H1 (cell line): ENCODE data around the gene TASP1. TPM values are rescaled to one million over a fixed set of nuclear protein-coding genes. Genes with fewer than 3 reads are reported as not detected.

Source experiments
- CTCF ChIA-PET: fragments of 300-600 bp; sonication (Branson Sonifier 250); formaldehyde crosslinking; loops from one replicate; lab custom pipeline; 2021; ENCODE audit not compliant: partially characterized antibody; lab: Charles Lee
- POLR2A ChIA-PET: fragments of 300-600 bp; sonication (Branson Sonifier 250); formaldehyde crosslinking; loops from one replicate; lab custom pipeline; 2021; ENCODE audit warnings: inconsistent platforms; ENCODE audit not compliant: partially characterized antibody; lab: Charles Lee
- DNase-seq, 2 experiments: peaks; one replicate each; pipeline versions ENCODE4 v3.0.0 to v3.0.0-alpha.2; 2010 to 2022; ENCODE audit warnings: low spot score in 2 of 2, low read depth in 1 of 2, mixed read lengths in 1 of 2
- FAIRE-seq: peaks from 2 replicates; lab custom pipeline; 2011; peaks lifted over from hg19 to GRCh38; lab: Jason Lieb, UNC
- H2AFZ ChIP-seq: 2 replicates; pipeline ENCODE4 v1.8.1; 2012; ENCODE audit warnings: low read length, inconsistent platforms
- H2AK5ac ChIP-seq: 2 replicates; pipeline ENCODE4 v1.6.1; 2013; ENCODE audit warnings: low read depth, low read length
- H2BK120ac ChIP-seq: replicated peaks from 2 replicates; pipeline ENCODE3; 2013; ENCODE audit warnings: low read depth, low read length, inconsistent platforms
- H2BK12ac ChIP-seq: 2 replicates; pipeline ENCODE4 v1.6.1; 2013; ENCODE audit warnings: low read depth, low read length
- H2BK15ac ChIP-seq: 2 replicates; pipeline ENCODE4 v1.6.1; 2013; ENCODE audit warnings: low read length
- H2BK20ac ChIP-seq: 2 replicates; pipeline ENCODE4 v1.6.1; 2013; ENCODE audit warnings: low read length
- H2BK5ac ChIP-seq: 2 replicates; pipeline ENCODE4 v1.6.1; 2013; ENCODE audit warnings: low read depth, low read length
- H3K14ac ChIP-seq: 2 replicates; pipeline ENCODE4 v1.6.1; 2013; ENCODE audit warnings: inconsistent platforms; ENCODE audit not compliant: insufficient read length
- H3K18ac ChIP-seq: 2 replicates; pipeline ENCODE4 v1.6.1; 2013; ENCODE audit warnings: low read length; ENCODE audit errors: extremely low read depth
- H3K23ac ChIP-seq: 2 replicates; pipeline ENCODE4 v1.6.1; 2013; ENCODE audit warnings: inconsistent platforms; ENCODE audit not compliant: insufficient read length
- H3K23me2 ChIP-seq: 2 replicates; pipeline ENCODE4 v1.6.1; 2013; ENCODE audit warnings: low read depth, low read length
- H3K27ac ChIP-seq: 2 replicates; pipeline ENCODE4 v1.6.1; 2011; ENCODE audit warnings: low read depth, low read length, inconsistent platforms
- H3K27me3 ChIP-seq, 4 experiments: replicated peaks in 1 of 4; 1 replicate in 1 of 4; 2 replicates in 3 of 4; pipeline versions ENCODE4 v1.6.1 to v1.8.1; 2011 to 2013; ENCODE audit warnings: low read length in 3 of 4, mild to moderate bottlenecking in 3 of 4, inconsistent platforms in 2 of 4, mixed read lengths in 2 of 4, moderate library complexity in 1 of 4; ENCODE audit not compliant: control insufficient read depth in 3 of 4, insufficient read depth in 3 of 4; ENCODE audit errors: extremely low read depth in 1 of 4
- H3K36me3 ChIP-seq, 4 experiments: 2 replicates each; pipeline versions ENCODE4 v1.6.1 to v1.8.1; 2011 to 2013; ENCODE audit warnings: mild to moderate bottlenecking in 4 of 4, low read length in 3 of 4, moderate library complexity in 2 of 4, control low read depth in 1 of 4, inconsistent platforms in 1 of 4; ENCODE audit not compliant: insufficient read depth in 4 of 4, control insufficient read depth in 2 of 4
- H3K4ac ChIP-seq: replicated peaks from 2 replicates; pipeline ENCODE3; 2013; ENCODE audit warnings: low read length, low read depth, mixed read lengths, inconsistent platforms; ENCODE audit not compliant: insufficient read length
- H3K4me1 ChIP-seq, 4 experiments: replicated peaks in 1 of 4; 1 replicate in 1 of 4; 2 replicates in 3 of 4; pipeline versions ENCODE4 v1.6.1 to v1.8.1; 2011 to 2013; ENCODE audit warnings: low read length in 3 of 4, inconsistent platforms in 2 of 4, mixed read lengths in 1 of 4; ENCODE audit not compliant: insufficient read depth in 4 of 4, control insufficient read depth in 3 of 4
- H3K4me2 ChIP-seq, 2 experiments: 2 replicates each; pipeline versions ENCODE4 v1.6.1 to v1.8.1; 2011 to 2013; ENCODE audit warnings: low read depth in 2 of 2, low read length in 2 of 2, control low read depth in 1 of 2, inconsistent platforms in 1 of 2, mild to moderate bottlenecking in 1 of 2; ENCODE audit not compliant: insufficient read depth in 1 of 2
- H3K4me3 ChIP-seq, 4 experiments: fragments of 200-600, 300-600 bp in 1 of 4; sonication (generic), shearing (Covaris generic), sonication (Bioruptor Twin) in 1 of 4; 2 replicates each; pipeline versions ENCODE4 v1.5.1 to v1.8.1; 2011 to 2016; ENCODE audit warnings: low read length in 4 of 4, low read depth in 3 of 4, control low read depth in 2 of 4, inconsistent platforms in 2 of 4, mild to moderate bottlenecking in 2 of 4, mixed read lengths in 1 of 4, moderate library complexity in 1 of 4; ENCODE audit not compliant: insufficient read depth in 2 of 4; ENCODE audit errors: extremely low read depth in 1 of 4
- H3K56ac ChIP-seq: replicated peaks from 2 replicates; pipeline ENCODE3; 2013; ENCODE audit warnings: low read depth, mild to moderate bottlenecking, mixed read lengths, low read length, inconsistent platforms; ENCODE audit not compliant: insufficient read length
- H3K79me1 ChIP-seq: 2 replicates; pipeline ENCODE4 v1.6.1; 2013; ENCODE audit warnings: low read depth, low read length, control low read depth
- H3K79me2 ChIP-seq, 2 experiments: 2 replicates each; pipeline versions ENCODE4 v1.6.1 to v1.8.1; 2012 to 2013; ENCODE audit warnings: low read length in 2 of 2, mild to moderate bottlenecking in 2 of 2, inconsistent platforms in 1 of 2; ENCODE audit not compliant: insufficient read depth in 2 of 2, control insufficient read depth in 1 of 2
- H3K9ac ChIP-seq, 4 experiments: replicated peaks in 1 of 4; 1 replicate in 1 of 4; 2 replicates in 3 of 4; pipeline versions ENCODE4 v1.6.1 to v1.8.1; 2011 to 2013; ENCODE audit warnings: low read depth in 3 of 4, low read length in 3 of 4, control low read depth in 2 of 4, mild to moderate bottlenecking in 2 of 4, moderate library complexity in 2 of 4, inconsistent platforms in 1 of 4; ENCODE audit errors: extremely low read depth in 1 of 4
- H3K9me3 ChIP-seq, 2 experiments: 2 replicates each; pipeline versions ENCODE4 v1.6.1 to v1.8.1; 2012 to 2013; ENCODE audit warnings: mild to moderate bottlenecking in 2 of 2, moderate library complexity in 2 of 2, control low read depth in 1 of 2, inconsistent platforms in 1 of 2, low read depth in 1 of 2, low read length in 1 of 2, mixed read lengths in 1 of 2; ENCODE audit not compliant: insufficient read depth in 2 of 2
- H4K20me1 ChIP-seq, 2 experiments: replicated peaks in 1 of 2; 2 replicates each; pipeline versions ENCODE3 to v1.8.1; 2011 to 2013; ENCODE audit warnings: inconsistent platforms in 2 of 2, low read length in 2 of 2, mild to moderate bottlenecking in 1 of 2; ENCODE audit not compliant: insufficient read depth in 2 of 2, control insufficient read depth in 1 of 2
- H4K5ac ChIP-seq: 2 replicates; pipeline ENCODE4 v1.6.1; 2013; ENCODE audit warnings: low read length, low read depth, mixed read lengths, inconsistent platforms; ENCODE audit not compliant: insufficient read length
- H4K8ac ChIP-seq: 2 replicates; pipeline ENCODE4 v1.8.0; 2013; ENCODE audit warnings: mild to moderate bottlenecking, moderate library complexity, low read length, inconsistent platforms; ENCODE audit not compliant: insufficient read depth; ENCODE audit errors: extremely low read depth
- H4K91ac ChIP-seq: replicated peaks from 2 replicates; pipeline ENCODE3; 2013; ENCODE audit warnings: low read length, mixed read lengths, inconsistent platforms; ENCODE audit not compliant: insufficient read length
- CHD1 ChIP-seq: IDR thresholded peaks from 2 replicates; pipeline ENCODE4 v1.6.1; 2012; ENCODE audit warnings: low read depth, low read length, improper control_type of control experiment
- CREB1 ChIP-seq: IDR thresholded peaks from 2 replicates; pipeline ENCODE4 v1.6.1; 2012; ENCODE audit warnings: inconsistent platforms
- GABPA ChIP-seq: IDR thresholded peaks from 2 replicates; pipeline ENCODE4 v1.6.1; 2011; ENCODE audit warnings: mild to moderate bottlenecking, low read length, moderate library complexity, borderline replicate concordance; ENCODE audit not compliant: insufficient read depth
- RBBP5 ChIP-seq: IDR thresholded peaks from 2 replicates; pipeline ENCODE4 v1.7.1; 2012; ENCODE audit warnings: low read depth, mild to moderate bottlenecking, inconsistent platforms, low read length, moderate library complexity, borderline replicate concordance
- WGBS, 2 experiments: shearing (Covaris generic) in 1 of 2; methylation state at CpG; one replicate each; pipeline versions ENCODE4 v1.1.6 to v1.1.7; 2013 to 2015; ENCODE audit warnings: low lambda C conversion rate in 2 of 2, mixed read lengths in 2 of 2, inconsistent platforms in 1 of 2, low coverage in 1 of 2, missing lambda C conversion rate in 1 of 2; ENCODE audit not compliant: insufficient replicate concordance in 2 of 2, insufficient coverage in 1 of 2, insufficient read length in 1 of 2; ENCODE audit errors: extremely low coverage in 1 of 2, missing lambda C conversion rate in 1 of 2; 5-methylcytosine and 5-hydroxymethylcytosine counted together
- polyA plus RNA-seq, 7 experiments: library from polyadenylated mRNA; depleted of rRNA in 3 of 7; stranded (reverse) in 5 of 7; unstranded in 2 of 7; fragments of >200 nt in 5 of 7; fragments of 200-250 nt in 2 of 7; gene quantifications; 1 replicate in 5 of 7; 2 replicates in 1 of 7; 4 replicates in 1 of 7; pipeline versions ENCODE4 v1.2.1 to v1.2.3, GENCODE V29; 2011 to 2013; ENCODE audit warnings: missing spikeins in 2 of 7, mixed read lengths in 2 of 7
- total RNA-seq: library from RNA; stranded (reverse); fragmentation: NEBNext Ultra II Directional; extraction: Animal tissue kit (Norgen Biotek cat#: 25700); gene quantifications from 2 replicates; pipeline ENCODE4 v1.2.1, GENCODE V29; 2021
- TF ChIP-seq, protein P1 (sequence below): IDR thresholded peaks from 2 replicates; pipeline ENCODE4 v1.6.1; 2012; ENCODE audit warnings: inconsistent platforms

Gene TASP1
- total and polyA plus RNA-seq, 2 of the 8 experiments (the other 6 are each of a cell fraction or from before 2014, with no cell fraction given), result 4.5 to 10.9 TPM

DNA sequence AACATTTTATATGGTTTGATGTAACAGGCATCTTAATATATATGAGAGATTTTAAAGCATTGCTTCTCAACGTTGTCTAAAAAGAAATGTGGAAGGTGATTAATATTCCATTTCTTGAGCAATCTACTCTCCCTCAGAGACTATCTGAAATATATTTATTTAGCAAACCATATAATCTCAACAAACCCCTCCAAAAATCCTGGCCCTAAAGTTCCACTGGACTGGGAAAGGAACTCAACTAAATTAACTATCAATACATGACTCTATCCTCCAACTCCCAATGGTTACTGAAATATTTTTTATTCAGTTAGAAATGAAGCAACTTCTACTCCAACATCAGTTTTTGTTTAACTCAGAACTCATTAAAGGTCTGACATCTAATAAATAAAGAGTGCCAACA is 6.3 kb downstream of the TASP1 start:
- ChIA-PET POLR2A (no interaction called here), CTCF (interaction anchor here (0.8 to 1.1 kb wide), 3 partner anchors 11 to 173 kb away, joined by 3 read pairs; no protein-coding TSS in a partner anchor)
- no peak overlapping the region for H3K4me2 ChIP-seq
- FAIRE-seq, result no peak
- no peaks in the 10 kb centered on the region for H3K27me3 ChIP-seq
- no peak overlapping the region for H2BK15ac ChIP-seq
- no peaks in the 10 kb centered on the region for H3K79me1 ChIP-seq
- no peaks in the 10 kb centered on the region; the same call in 1 of the 2 replicates for H3K23me2 ChIP-seq
- H4K91ac ChIP-seq, result no peak overlapping the region
- H3K4ac ChIP-seq, result no peak overlapping the region
- no peak overlapping the region for H3K14ac ChIP-seq
- no peaks in the 10 kb centered on the region for H4K20me1 ChIP-seq
- no peak overlapping the region for H3K56ac ChIP-seq
- no peak overlapping the region for H2AFZ ChIP-seq
- H3K4me3 ChIP-seq, result no peak overlapping the region
- H4K5ac ChIP-seq, result no peak overlapping the region
- DNase-seq, result no peak
- no peak overlapping the region for H3K27ac ChIP-seq
- H3K18ac ChIP-seq, result no peak overlapping the region
- no peak overlapping the region for H3K9ac ChIP-seq
- TF ChIP-seq CHD1 (no peak), CREB1 (no peak), RBBP5 (no peak), GABPA (no peak)
- TF ChIP-seq, protein P1, sequence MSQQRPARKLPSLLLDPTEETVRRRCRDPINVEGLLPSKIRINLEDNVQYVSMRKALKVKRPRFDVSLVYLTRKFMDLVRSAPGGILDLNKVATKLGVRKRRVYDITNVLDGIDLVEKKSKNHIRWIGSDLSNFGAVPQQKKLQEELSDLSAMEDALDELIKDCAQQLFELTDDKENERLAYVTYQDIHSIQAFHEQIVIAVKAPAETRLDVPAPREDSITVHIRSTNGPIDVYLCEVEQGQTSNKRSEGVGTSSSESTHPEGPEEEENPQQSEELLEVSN, result no peak
- H4K8ac ChIP-seq, result no peak overlapping the region
- H2BK120ac ChIP-seq, result no peak overlapping the region
- H3K36me3 ChIP-seq, result no peaks in the 10 kb centered on the region; a peak in 2 of 8 replicates
- H3K9me3 ChIP-seq, result peaks cover 0 to 3% of the 10 kb centered on the region in 2 experiments; a peak in 1 of 4 replicates
- H3K23ac ChIP-seq, result no peak overlapping the region
- 94% methylated on average over 1 of the region's 1 CpG; no CpG with 5 or more reads in 1 of the 2 experiments for WGBS, 2 experiments
- H2BK12ac ChIP-seq, result no peak overlapping the region
- H2BK5ac ChIP-seq, result no peak overlapping the region
- H2BK20ac ChIP-seq, result no peak overlapping the region
- H3K4me1 ChIP-seq, result peaks cover 0 to 5% (median 0%) of the 10 kb centered on the region in 4 experiments; a peak in 2 of 7 replicates
- H2AK5ac ChIP-seq, result no peak overlapping the region
- peaks cover 0 to 62% of the 10 kb centered on the region in 2 experiments; a peak in 3 of 4 replicates for H3K79me2 ChIP-seq
